HG02852 (cell line): ENCODE data around the gene TSPAN17.

Experiments
- ATAC-seq: cut with Tn5 transposase; IDR thresholded peaks from one replicate; pipeline ENCODE4 v1.9.1; 2021; ENCODE audit warnings: mild to moderate bottlenecking, moderate library complexity; ENCODE audit not compliant: unreplicated experiment

The TSPAN17 gene

DNA sequence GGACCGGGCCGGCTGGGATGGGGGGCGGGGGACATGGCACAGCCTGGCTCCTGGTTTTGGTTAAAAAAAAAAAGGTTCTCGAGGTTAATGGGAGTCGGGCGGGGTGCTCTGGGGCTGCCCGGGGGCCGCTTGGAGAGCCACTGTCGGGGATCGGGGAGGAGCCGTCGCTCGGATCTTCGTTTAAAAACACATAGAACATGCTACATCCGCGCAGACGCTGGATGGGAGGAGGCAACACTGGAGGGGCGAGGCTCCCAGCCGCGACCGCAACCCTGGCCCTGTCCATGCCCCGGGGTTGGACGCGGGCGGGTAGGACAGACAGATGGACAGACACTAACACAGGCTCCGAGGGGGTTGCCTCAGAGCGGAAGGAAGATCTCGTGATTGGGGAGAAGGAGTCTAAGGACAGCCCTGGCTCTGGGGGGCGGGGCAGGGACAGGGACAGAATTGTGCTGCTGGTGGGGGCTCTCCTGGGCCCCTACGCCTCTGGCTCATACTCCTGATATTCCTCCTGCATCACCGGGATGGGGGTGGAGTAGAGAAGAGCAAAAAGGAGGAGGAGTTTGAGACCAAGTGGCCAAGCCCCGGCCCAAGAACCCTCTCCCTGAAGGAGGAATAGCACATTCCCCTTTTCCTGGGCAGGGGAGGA, 26.8 kb upstream of the TSPAN17 start:
- ATAC-seq, result no peak

DNA sequence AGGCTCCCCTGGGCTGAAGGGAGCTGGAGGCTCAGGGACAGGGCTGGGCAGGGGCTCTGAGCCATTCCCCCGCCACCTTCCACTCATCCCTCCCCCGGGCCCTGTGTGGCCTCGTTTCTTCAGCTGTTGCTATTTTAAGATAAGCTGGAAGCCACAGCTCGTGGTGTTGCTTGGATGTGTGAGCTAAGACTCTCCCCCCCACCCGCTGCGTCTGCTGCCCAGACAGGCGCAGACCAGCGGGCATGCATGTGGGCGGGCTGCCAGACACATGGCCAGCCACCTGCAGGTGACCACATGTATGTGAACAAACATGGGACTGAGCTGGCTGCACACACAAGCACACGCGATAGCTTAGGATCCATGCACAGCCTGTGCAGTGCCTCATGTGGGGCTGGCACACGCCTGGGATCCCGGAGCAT, 25.6 kb upstream of the TSPAN17 start:
- no peak for ATAC-seq

DNA sequence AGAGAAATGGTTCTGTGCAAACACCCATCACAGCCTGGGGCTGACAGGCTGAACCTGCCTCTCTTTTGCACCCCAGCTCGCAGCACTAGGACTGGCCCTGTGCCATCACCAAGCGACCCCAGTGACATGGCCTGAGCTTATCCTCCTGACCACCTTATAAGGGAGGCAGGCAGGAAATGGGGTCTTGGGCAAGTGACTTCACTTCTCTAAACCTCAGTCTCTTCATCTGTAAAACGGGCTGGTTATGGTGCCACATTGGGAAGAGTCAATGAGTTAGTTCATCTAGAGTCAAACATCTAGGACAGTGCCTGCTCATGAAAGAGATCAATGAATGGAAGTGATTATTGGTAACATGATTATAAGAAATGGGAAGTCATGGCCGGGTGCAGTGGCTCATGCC, 23.1 kb upstream of the TSPAN17 start:
- no peak for ATAC-seq

DNA sequence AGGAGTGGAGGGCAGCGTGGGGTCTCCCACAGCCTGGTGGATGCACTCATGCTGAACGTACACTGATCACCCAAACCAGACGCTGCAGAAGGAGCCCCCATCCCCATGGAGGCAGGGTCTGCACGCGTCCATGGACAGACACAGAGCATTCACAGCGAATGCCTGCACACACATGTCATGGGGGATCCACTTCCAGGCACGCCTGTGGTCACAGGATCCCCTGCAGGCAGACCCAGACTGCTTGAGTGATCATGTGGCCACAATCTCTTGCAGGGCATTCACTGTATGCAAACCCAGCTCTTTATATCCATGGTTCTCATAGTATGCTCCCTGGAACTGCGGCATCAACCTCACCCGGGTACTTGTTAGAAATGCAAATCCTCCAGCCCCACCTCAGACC, 22.3 kb upstream of the TSPAN17 start:
- no peak for ATAC-seq

DNA sequence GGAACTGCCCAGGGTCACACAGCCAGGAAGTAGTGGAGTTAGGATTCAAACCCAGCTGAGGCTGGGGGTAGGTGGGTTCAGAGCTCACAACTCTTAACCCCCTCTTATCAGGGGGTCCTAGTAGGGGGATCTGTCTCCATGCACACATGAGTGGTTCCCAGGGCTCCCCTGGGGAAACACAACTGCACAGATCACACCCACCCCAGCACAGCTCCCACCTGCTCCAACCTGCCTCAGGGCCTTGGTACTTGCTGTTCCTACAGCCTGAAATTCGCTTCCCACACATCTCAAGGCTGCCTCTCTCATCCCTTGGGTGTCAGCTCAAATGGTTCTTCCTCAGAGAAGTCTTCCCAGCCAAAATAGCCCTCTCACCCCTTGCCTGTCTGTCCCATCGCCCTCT, 21.8 kb upstream of the TSPAN17 start:
- ATAC-seq, result no peak

DNA sequence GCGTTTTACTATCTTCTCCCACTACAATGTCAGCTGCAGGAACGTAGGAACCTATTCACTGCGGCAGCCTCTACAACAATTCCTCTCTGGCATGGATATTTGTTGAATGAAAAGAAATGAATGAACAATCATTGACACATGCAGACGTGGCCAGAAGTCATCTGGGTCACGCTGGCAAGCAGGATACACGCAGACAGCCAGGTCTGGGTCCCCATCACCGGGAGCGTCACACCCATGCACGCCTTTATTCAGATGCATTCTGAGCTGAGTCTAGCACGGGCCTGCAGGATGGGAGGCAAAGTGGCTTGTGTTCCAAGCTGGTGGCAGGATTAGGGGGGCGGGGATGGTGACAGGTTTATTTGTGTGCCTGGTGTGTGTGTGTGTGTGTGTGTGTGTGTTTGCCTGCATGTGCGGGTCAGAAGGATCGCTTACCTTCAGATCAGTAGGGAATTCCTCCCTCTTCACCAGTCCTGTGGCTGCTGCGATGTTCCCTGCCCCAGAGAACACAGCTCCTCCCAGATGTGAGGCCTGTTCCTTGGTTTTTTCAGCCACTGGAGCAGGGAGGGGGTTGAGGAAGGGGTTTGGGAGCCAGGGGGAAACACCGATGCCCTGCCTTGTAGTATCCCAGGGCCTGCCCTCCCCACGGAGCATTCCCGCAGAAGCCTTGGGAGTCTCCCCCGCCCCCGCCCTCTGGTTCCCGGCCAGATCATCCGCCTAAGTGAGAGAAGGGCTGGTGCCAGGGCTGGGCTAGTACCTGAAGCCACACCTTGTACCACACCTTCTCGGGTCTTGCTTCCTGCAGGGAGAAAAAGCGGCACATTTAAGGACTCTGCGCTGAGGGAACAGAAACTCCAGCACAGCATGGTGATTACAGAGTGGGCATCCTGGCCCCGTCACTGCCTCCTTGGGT, 21.1 kb upstream of the TSPAN17 start:
- ATAC-seq, result no peak

DNA sequence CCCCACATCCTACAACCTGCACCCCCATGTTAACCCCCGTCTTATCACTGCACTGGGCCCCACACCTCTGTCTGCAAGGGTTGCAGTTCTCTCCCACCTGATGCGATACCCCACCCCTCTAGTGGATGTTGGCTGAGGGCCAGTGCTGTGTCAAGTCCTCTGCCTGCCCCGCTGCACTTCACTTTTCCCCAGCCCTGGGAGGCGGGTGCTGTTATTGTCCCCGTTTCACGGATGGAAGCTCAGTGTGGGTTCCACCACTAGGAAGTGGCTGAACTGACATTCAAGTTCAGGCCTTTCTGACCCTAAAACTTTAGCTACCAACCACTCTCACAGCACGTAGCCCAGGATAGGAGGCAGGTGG, 20.4 kb upstream of the TSPAN17 start:
- no peak for ATAC-seq

DNA sequence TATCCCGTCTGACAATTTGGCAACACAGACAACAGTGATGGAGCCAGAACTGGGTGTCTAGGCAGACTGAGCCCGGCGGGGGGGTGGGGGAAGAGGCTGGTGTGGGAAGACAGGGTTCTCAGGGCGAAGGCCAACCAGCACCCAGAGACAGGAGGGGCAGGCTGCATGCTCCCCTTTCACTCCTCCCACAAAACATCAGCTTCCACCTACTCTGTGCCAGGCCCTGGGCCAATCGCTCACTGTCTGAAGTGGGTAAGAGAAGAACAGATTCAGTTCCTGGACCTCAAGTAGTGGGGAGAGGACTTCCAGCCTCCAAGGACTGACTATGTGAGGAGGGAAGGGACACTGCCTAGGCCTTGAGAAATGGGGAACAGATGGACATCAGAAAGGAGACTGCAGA, 19.7 kb upstream of the TSPAN17 start:
- ATAC-seq, result no peak

DNA sequence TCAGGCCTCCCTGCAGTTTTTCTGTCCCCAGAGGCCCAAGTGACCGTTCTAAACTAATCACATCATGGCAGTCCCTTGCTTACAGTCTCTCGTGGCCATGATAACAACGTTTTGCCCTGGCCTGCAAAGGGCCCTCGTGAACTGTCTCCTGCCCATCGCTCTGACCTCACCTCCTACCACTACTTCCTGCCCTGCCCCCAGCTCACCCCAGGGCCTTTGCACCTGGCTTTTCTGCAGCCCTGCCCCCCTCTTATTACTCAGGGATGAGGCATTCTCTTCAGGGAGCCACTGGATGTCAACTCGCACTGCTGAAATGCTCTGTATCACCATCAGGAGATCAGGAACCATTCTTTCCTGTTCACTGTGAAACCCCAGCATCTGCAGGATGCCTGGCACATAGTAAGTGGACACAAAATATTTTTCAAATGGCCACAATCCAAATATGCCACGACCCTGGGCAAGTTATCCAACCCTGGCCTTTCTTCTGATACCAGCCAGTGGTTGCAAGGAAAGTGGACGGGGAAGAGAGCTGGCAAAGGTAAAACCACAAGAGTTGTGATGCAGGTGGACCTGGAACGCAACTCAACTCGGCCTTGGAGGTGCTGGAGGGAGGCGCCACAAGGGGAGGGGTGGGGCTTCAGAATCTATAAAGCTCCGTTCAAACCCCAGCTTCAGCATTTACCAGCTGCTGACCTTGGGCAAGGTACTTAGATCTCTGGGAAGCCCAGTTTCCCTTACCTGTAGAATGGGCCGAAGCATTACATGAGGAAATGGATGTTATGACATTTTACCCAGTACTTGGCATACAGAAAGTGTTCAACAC, 18.7 kb upstream of the TSPAN17 start:
- ATAC-seq, result no peak

DNA sequence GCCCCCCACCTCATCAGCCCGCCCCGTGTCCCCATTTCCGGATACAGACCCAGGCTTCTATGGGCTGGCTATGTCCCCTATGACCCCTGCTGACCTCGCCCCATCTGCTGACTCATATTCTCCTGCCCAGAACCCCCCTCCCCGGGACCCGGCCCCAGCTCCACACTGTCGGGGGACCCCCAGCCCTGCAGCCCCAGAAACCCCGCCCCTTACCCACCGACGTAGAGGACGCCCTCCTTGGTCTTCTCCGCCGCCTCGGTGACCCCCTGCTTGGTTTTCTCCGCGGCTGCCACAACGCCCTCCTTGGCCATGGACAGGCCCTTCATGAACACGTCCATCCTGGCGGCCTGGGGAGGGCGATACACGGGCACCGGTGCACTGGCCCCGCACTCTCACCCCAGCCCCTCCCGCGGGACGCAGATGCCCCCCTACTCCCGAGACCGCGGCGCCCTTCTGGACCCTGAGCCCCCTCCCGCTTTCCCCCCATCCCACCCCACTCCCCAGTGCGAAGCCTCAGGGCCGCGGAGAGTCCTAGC, 17.9 kb upstream of the TSPAN17 start:
- ATAC-seq, result no peak

DNA sequence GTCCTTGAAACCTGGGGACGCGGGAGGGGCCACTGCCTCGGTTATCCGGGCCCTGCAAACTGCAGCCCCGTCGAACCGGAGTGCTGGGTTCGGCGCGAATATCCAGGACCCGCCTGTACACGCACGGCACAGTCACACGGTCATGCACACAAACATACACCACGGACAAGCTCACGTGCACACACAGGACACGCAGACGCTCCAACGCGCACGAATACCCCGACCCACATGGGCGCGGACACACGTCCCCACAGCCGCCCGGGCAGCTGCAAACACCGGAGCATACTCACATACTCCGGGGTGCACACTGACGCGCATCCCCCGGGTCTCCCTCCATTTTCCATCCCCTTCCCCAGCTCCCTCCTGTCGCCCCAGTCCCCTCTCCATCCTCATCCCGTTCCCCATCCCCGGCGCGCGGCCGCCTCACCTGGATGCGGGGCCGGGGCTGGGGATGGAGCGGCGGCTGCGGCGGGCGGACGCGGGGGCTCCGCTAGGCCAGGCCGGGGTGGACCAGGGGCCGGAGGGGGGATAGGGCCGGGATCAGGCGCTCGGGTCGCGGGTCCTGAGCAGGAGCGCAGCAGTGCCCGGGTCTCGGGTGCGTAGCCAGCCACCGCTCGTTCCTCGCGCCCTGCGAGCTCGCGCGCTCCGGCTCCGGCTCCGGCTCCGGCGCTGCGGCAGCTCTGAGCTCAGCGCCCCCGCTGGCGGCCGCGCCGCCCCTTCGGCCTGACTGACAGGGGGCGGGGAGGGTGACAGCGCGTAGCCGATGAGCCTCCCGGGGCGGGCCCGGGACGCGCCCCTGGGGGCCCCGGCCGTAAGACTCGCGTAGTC, 17.2 kb upstream of the TSPAN17 start, which contains the start of the genes EIF4E1B and SNCB:
TSS of gene EIF4E1B (plus strand) at position 823 of the 828 bp plus-strand sequence. CDS start 12,113 bp downstream, outside the sequence.
TSS of gene SNCB (minus strand) at position 682 of the 828 bp plus-strand sequence. CDS start 880 bp downstream, outside the sequence.
- no peak for ATAC-seq

DNA sequence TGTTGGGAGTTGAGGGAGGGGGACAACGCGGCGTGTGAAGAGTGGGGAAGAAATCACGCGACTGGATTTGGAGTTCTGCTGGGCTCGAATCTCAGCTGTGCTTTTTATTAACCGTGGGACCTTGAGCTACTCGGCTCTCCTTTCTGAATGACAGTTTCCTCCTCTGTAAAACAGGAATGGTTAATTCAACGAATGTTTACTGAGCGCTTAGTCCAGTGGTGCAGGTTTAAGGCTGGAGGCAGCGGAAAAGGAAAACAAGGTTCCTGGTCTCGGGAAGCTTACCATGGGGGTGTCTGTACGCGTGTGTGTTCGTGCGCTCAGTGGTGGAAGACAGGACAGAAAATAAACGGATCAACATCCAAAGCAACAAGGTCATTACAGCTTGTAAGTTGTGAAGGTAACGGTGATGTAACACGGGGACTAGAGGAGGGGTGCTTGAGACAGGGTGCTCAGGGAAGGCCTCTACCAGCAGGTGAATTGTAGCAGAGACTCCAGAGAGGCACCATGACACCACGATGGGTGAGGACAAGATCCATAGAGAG, 16.5 kb upstream of the TSPAN17 start:
- ATAC-seq, result no peak

DNA sequence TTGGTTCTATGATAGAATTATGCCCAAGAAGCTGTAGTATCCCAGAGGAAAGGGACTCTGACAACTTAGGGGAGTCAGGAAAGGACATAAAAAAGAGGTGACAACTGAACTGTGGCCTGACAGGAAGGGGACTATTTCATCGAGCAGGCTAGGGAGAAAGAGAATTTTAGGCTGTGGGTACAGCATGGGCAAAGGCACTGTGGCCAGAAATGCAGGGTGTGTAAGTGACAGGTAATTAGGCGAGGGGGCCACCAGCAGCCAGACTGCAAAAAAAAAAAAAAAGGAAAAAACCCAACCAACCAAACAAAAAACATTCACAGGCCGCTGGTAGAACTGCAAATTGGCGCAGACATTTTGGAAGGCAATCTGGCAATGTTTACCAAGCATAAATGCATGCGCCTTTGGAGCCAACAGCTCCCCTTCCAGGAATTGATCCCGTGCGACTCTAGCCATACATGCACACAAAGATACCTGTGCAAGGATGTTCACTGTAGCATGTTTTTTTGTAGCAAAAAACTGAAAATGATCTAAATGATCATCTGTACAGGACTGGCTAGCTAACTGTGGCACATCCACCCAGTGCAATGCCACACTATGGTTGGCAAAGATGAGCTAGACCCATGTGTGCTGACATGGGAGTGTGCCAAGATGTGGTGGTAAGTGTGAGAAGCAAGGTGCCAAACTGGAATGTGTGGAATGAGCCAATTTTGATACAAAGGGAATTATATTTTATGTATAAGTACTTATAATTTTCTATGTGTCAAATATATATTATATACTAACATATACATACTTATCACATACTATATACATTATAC, 15.7 kb upstream of the TSPAN17 start:
- ATAC-seq, result no peak

DNA sequence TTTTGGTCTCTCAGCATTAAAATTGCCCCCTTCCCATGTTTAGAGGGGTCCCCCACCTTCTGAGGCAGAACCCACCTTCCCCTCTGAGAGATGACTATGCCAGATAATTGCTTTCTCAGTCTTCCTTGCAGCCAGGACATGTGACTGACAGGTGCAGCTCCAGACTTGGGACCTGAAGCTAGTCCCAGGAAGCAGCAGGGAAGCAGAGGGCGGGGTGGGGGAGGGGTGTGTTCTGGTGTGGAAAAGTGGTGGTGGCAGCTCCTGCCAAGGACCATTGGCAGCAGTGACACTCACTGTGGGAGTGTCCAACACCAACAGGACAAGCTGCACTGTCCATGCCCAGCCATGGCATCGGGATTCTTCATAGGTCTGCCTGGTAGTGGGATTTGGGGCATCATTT, 14.5 kb upstream of the TSPAN17 start:
- ATAC-seq, result no peak

DNA sequence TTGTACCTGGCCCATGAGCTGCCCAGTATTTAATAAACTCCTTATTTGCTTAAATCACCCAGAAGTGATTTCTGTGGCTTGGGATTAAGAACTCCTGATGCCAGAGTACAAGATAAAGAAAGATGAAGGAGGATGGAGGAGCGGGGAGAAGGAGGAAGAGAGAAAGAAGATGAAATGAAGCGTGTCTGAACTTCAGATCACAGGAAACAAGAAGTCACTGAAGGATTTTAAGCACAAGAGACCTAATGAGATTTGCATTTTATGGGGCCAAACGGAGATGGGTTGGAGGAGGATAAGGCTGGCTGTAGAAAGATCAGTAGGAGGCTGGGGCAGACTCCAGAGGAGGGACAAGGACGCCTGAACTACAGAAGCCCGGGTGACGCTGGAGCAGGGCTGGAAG, 13.7 kb upstream of the TSPAN17 start:
- no peak for ATAC-seq

DNA sequence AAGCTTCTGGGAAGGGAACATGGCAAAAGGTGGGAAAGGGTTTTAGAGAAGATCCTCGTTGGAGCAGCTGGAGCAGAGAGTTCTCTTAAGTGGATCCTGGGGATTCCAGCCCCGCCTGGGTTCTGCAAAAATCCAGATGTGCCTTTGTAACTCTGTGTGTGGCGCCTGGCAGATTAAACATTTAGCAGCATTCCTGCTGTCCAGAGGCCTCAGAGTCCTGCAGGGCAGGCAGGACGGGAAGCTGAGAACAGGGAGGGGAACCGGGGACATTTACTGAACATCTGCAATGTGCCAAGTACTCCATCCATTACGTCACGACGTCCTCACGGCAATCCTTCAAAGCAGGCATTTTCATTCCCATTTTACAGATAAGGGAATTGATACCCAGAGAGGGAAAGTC, 10.9 kb upstream of the TSPAN17 start:
- no peak for ATAC-seq

DNA sequence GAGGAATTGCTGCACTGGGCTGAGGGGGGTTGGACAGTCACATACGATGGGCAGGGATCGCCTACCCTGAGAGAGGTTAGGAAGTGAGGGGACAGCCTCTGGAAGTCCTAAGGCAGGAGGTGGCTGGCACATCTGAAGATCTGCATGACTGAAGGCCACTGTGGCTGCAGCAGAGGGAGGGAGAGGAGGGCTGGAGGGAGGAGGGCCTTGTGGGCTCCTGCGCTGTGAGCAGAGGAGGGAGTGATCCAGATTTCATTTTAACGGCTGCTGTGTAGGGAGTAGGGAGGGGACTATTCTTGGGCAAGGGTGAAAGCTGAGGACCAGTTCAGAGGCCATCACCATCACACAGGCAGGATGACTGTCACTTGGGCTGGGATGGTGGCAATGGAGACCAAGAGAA, 9.7 kb upstream of the TSPAN17 start:
- ATAC-seq, result no peak

DNA sequence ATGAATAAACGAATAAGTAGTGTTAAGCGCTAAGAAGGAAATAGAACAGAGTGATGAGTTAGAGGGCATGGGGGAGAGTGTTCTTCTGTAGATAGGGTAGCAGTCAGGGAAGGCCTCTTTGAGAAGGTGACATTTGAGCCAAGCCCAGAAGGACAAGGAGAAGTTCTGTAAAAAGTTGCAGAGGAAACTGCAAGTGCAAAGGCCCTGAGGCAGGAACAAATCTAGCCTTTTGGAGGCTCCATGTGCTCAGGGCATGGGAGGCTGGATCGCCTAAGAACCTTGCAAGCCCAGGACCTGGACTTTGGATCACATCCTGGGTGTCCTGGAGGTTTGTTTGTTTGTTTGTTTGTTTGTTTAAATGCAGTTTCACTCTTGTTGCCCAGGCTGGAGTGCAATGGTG, 8.8 kb upstream of the TSPAN17 start:
- ATAC-seq, result no peak

DNA sequence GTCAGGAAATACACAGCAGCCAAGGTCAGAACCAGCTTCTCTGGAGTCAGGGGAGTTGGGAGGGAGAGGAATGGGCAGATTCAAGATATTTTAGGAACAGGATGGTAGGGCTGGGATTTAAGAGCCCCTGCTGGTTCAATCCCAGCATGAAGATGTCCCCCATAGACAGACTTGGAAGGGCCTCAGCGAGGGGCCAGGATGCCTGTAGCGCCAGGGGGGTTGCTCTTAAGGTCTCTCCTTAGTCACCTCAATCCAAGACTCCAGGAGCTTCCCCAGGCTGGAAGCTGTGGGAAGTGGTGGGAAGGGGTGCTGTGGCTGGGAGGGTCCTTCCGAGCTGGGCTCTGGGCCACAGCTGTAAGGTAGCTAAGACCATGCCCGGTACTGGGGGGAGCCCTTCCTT, 8.1 kb upstream of the TSPAN17 start:
- ATAC-seq, result no peak
